HG03280 (cell line): Measurements from ENCODE around the gene TNS2.

Experiments used
- ATAC-seq: cut with Tn5 transposase; IDR thresholded peaks from one replicate; pipeline ENCODE4 v1.9.1; 2021; ENCODE audit warnings: mild to moderate bottlenecking, moderate library complexity; ENCODE audit not compliant: unreplicated experiment

The TNS2 gene

DNA sequence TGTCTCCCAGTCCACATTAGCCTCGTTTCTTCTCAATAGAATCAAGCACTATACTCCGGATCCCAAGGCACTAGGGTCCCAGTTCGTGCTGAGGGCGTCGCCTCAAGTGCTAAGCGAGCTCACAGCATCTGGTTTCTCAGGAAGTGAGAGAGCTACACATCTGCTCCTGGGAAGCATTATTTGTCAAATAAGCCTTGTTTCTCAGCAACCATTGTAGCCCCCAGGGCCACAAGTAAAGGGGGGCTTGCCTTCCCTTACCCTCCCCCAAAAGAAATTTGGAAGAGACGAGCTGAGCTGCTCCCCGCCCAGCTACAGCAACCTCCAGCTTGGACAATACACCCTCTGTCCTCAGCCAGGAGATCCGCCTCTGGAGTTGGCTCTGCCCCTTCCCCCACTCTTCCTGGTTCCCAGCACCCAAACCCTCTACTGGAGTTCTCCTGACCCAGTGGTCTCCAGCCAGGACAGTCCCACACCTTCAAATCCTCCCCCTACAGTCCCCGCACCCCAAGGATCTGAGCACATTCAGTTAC, 5.7 kb upstream of the TNS2 start:
- ATAC-seq = no peak

- no peak for ATAC-seq
Observed at GRCh38 chr12:53044896-53045695, 4.8 kb upstream of the TNS2 start.

GRCh38 chr12:53045696-53046045, 4.2 kb upstream of the TNS2 start:
- ATAC-seq = no peak

DNA sequence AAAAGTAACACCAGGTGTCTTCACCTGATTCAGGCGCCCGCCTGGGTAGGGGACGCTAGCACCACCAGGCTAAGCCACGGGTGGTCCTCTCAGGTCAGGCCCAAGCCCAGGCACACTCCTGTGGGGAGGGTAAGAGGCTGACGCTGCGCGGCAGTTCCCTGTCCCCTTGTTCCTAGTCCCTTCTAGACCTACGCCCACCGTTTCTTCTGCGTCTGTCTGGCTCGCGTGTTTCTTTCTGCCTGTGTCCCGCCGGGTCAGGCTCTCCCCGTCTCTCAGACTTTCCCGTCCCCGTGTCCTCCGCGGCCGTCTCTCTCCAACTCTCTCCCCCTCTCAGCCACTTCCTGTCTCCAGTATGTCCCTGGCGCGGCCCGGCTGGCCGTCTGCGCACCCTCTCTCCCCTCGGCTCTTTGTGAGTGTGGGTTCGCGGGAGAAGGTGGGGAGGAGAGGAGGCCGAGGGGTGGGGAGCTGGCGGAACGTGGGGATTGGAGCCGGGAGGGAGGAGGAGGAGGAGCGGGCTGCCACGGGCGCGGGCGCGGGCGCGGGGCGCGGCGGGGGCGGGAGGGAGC, 3.1 kb upstream of the TNS2 start:
- peak; percentile 41 for ATAC-seq

DNA sequence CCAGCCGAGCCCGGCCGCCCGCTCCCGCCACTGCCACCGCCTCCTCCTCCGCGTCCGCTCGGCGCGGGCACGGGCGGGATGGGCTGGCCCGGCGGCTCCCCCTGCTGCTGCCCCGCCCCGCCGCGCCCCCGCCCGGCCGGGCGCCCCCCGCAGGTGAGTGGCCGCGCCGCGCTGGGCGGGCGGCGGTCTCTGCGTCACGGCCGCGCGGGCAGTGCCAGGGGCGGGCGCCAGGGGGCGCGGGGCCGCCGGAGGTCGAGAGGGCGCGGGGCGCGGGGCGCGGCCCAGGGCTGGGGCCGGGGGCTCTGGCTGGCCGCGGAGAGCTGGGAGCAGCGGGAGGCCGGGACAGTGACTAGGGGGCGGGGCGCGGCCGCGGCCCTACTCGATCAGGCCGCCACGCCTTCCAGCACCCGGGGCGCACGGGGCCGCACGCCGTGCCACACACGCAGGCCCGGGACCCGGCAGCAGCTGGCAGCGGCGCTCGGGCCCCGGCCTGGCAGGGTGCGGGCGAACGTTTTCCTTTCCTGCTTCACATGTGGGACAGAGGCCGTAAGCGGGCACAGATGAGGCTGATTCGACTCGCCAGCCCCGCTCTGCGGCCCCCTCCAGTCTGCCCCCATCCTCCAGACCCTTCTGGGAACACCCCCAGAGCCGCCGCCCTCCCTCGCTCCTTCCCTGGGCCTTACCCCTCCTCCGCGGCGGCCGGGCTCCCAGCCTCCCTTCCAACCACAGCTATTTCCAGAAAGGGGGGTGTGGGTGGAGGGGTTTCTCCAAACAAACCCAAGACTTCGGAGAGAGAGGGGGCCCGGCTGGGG, 2.4 kb upstream of the TNS2 start:
- ATAC-seq = peak; percentile 72

- no peak for ATAC-seq
Observed at GRCh38 chr12:53048033-53048779, 1.7 kb upstream of the TNS2 start.

DNA sequence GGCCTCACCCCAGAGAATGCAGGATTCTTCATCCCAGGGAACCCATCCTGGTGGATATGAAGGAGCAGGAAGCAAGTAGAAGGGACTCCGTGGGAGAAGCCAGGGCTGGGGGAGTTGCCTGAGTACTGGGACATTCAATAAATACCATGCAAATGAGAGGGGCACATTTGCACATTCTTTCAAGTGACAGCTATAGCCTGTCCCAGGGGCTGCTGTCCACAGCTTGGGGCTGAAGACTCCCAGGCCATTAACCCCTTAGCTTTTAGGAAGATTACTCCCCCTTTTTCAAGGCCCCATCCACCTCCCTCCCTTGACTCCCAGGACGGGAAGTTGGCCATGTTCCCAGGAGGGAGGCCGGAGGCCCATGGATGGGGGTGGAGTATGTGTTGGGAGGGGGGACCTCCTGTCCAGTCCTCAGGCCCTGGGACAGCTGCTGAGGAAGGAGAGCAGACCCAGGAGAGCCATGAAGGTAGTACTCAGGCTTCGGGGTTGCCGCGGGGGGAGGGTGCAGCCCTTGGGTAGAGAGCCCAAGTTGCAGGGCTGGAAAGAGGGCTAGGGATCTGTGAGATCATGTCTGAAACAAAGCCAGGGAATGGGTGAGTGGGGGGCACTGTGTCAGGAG, 974 bp upstream of the TNS2 start:
- ATAC-seq = no peak

DNA sequence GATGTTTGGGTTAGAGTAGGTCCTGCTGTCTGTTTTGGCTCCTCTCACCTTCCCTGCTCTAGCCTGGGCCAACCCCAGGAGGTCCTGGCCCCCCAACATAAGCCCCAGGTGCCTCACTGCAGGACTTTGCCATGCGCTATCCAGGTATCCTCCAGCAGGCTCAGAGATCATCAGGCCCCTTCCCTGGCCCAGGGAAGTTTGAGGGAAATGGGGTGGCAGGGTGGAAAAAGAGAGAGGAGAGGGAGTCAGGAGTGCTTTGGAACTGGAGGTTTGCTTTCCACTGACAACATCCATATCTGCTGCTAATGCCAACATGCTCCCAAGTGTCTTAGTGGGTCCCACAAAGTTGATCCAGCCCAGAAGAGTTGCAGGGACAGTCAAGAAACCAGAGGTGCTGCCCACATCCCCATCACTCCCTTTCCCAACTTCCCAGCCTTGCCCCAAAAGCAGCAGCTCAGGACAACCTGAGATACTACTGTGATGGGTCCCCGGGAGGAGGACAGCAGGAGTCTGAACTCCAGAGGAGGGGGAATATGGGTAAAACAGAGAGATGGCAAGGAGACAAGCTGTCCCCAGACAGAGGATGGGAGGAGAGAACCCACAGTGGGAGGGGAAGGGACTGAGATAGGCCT, 677 bp downstream of the TNS2 start:
- ATAC-seq = no peak

DNA sequence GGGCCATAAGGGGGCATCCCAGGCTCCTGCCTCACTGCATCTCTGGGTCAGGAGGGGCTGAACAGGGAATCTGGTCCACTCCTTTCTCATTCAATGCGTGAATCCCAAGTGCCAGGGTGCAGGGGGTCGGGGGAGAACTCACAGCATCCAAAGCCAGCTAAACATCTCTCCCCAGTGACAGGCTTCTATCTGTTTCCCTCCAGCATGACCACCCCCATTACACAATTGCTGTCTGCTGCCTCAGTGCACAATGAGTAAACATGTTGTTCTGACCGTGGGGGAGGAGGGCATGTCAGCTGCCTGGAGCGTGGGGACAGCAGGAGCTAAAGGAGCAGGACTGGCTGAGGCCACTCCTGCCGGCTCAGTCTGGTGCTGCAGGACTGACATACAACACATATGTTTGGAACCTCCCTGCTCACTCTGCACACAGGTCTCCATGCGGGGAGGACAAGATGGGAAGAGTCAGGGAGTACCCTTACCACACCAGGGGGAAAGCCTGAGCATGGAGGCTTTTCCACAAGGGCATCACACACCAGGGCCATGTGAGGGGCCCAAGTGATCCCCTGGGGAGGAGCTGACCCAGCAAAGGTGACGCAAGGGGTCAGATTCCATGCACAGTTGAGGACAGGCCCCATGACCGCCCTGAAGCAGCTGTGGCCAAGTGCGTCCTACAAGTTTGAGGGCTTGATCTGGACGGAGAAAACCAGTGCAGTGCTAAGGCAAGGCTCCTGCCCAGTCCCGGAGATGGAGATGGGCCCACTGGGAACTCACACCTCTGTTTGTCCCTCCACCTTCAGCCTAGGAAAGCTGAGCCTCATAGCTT, 1.4 kb downstream of the TNS2 start:
- ATAC-seq = no peak

- no peak for ATAC-seq
Observed at GRCh38 chr12:53051881-53052412, 2.1 kb downstream of the TNS2 start.

- no peak for ATAC-seq
Observed at GRCh38 chr12:53052419-53053217, 2.8 kb downstream of the TNS2 start.

DNA sequence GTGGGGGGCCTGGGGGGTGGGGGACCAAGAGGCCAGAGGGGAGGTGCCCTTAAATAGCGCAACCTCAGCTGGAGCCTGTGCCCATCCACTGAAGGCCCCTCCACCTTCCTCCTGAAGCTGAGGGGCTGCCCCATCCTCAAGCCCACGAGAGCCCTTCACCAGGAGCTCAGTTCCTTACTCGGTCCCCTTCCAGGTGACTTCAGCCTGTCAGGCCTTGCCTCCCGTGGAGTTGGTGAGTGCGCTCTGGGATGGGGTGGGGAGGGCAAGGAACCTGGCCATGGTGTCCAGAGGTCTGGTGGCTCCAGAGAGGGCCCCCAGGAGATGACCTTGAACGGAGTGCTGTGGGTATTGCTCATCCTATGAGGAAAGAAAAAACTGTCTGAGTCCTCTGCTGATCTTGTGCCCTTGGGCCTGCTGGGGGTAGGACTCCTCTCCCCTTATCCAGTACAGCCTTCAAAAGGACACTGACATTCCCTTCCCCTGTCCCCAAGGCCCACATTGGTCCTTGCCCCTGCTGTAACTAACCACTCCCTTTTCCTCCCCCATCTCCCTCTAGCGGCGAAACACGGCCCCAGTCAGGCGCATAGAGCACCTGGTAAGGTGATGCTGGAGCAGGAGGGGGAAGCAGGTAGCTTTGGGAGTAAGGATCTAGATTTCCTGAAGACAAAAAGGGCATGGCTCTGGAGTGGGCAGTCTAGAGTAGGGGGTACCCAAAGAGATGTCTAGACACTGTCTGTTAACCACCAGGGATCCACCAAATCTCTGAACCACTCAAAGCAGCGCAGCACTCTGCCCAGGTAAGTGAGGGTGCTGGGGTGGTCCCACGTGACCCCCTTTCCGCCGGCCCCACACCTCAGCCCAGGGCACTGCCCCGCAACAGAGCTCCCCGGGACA, 3.6 kb downstream of the TNS2 start:
- ATAC-seq = no peak

DNA sequence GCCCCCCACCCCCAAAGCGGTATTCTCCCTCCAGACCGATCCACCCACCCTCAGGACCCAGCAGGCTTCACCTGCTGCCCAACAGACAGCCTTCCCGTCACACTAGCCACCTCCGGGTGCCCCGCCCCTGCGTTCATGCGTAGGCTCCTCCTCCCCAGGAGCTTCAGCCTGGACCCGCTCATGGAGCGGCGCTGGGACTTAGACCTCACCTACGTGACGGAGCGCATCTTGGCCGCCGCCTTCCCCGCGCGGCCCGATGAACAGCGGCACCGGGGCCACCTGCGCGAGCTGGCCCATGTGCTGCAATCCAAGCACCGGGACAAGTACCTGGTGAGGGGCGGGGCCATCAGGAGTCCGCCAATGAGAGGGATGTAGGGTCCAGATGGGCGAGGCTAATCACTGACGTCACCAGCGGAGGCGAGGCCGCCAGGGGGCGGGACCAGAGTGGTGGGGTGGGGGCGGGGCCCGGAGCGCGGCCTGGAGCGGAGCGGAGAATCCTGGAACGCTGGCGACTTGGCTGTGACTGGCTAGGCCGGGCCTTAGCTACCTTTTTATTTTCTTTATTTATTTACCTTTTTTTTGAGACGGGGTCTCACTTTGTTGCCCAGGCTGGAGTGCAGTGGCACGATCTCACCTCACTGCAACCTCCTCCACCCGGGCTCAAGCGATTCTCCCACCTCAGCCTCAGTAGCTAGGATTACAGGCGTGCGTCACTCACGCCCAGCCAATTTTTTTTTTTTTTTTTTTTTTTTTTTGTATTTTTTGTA, 4.4 kb downstream of the TNS2 start:
- ATAC-seq = peak; percentile 94

GRCh38 chr12:53055471-53056266, 5.8 kb downstream of the TNS2 start:
- no peak for ATAC-seq

- ATAC-seq = no peak
Observed at GRCh38 chr12:53056296-53056695, 6.4 kb downstream of the TNS2 start.

DNA sequence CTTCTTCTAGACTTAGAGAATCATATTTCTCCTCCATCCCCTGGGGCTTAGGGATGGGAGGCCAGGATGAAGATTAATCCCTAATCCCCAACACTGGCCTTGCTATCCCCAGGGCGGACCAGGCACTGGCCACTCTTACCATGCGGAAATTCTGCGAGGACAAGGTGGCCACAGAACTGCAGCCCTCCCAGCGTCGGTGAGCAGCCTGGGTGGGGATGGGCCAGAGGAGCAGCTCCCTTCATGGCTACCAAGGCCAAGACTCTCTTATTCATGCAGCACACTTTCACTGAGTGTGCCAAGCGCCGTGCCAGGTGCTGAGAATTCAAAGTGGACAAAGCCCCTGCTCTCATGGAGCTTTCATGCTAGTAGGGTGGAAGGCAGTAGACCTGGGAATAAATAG, 7.0 kb downstream of the TNS2 start:
- ATAC-seq = no peak
